HG03460 (cell line): ENCODE data around the gene FURIN.
"Not testable (repeated sequence)": the region's sequence is repeated elsewhere in the genome, so short reads cannot be mapped to it uniquely, and the experiment has no call there.

Experiments used
- ATAC-seq: cut with Tn5 transposase; IDR thresholded peaks from one replicate; pipeline ENCODE4 v1.9.1; 2021; ENCODE audit not compliant: unreplicated experiment

FURIN gene

DNA sequence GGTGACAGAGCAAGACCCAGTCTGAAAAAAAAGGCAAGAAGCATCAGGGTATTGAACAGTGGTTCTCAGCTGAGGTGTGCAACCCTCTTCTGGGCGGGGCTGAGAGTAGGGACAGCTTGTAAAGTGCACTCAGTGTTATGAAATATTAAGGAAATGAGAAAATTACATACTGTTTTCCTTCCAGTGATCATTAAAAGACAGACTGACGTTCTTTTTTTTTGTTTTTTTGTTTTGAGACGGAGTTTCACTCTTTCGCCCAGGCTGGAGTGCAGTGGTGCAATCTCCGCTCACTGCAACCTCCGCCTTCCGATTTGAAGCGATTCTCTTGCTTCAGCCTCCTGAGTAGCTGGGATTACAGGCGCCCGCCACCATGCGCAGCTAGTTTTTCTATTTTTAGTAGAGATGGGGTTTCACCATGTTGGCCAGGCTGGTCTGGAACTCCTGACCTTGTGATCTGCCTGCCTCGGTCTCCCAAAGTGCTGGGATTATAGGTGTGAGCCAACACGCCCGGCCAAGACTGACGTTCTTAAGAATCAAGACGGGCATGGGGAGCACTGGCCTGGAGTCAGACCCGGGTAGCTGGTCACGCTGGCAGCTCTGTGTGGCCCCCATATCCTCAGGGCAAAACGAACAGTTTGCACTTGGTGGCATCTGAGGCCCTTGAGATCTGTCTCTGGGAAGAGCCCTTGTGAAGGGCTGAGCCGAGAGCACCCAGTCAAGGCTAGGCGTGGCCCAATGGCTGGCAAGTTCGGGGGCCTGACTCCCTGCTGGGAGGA lies 46.1 kb downstream of the FURIN start:
- ATAC-seq: no peak

DNA sequence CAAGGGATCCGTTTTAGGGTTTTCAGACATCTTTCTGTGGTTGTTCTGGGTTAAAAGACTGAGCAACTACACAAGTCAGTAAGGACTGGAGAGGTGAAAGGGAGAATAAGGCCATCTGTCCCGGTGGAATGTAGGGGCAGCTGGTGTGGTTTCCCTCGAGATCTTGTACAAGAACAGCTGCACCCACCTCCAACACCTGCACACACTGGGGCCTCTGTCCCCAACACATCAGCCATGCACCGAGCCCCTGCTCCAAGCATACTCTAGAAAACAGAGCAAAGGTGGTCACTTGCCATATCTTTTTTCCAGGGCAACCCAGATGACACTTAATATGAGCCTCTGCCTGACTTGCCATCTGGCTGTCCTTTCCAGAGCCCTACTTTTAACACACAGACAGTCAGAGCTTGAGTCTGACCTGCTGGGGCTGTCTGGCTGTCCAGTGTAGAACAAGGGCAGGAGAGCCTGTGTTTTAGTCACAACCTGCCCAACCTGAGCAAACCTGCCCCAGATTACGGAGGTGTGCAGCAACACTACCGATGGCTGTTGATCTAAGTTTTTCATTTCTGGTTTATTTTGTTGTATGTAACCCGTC lies 46.9 kb downstream of the FURIN start:
- no peak for ATAC-seq

DNA sequence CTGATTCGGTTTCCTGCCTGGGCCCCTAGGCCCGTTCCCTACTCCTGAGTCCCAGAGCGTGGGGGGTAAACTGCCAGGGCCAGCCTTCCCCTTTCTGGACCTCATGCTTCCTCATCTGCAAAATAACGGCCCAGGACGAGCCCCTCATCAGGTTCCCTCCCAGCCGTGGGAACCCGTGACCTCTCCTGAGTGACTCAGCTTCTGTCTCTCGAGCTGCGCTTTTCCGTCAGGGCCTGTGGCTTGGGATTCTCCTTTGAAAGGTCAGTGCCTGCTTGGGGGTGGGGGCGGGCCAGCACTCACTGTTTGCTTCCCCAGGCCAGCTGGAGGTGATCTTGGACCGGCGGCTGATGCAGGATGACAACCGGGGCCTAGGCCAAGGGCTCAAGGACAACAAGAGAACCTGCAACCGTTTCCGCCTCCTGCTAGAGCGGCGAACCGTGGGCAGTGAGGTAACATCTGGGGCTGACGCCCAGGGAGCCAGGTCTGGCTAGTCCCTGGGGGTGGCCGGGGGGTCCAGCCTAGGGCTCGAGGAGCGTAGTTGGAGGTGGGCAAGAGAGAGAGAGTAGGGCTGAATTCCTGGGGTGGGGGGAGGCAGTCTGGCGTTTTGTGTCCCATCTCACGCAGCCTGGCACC lies 47.5 kb downstream of the FURIN start:
- no peak for ATAC-seq

DNA sequence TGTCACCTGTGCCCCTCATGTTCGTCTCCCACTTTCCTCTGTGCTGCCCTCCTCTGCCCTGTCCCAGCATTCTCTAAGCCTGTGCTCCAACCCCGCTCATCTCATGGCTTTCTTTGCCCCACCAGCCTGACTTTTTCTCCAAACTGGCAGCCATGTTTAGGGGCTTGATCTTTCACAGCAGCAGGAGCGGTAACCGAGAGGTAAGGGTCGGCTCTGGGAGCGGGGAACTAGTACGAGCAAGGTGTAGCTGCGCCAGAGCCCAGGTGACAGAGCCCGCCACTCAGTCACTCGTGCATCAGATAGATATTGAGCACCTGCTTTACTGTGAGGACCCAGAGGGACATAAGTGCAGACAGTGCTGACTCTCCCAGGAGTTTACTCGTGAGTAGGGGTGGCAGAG lies 48.1 kb downstream of the FURIN start:
- ATAC-seq: no peak

DNA sequence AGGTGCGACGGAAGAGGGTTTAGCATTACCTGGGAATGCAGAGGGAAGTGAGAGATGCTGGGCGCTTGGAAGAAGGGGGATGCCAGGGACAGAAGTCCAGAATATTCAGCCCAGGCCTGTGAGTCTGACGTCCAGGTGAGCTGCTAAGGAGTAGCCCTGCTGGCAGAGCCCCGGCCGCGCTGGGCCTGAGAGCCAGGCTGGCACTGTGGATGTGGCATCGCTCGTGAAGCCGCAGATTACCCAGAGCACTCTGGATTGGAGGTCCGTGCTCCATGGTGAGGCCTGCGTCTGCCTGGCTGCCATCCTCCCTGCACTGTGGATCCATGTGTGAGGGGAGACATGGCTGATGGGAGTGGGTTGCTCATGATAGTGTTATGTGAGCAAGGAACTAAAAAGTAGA lies 49.2 kb downstream of the FURIN start:
- no peak for ATAC-seq

DNA sequence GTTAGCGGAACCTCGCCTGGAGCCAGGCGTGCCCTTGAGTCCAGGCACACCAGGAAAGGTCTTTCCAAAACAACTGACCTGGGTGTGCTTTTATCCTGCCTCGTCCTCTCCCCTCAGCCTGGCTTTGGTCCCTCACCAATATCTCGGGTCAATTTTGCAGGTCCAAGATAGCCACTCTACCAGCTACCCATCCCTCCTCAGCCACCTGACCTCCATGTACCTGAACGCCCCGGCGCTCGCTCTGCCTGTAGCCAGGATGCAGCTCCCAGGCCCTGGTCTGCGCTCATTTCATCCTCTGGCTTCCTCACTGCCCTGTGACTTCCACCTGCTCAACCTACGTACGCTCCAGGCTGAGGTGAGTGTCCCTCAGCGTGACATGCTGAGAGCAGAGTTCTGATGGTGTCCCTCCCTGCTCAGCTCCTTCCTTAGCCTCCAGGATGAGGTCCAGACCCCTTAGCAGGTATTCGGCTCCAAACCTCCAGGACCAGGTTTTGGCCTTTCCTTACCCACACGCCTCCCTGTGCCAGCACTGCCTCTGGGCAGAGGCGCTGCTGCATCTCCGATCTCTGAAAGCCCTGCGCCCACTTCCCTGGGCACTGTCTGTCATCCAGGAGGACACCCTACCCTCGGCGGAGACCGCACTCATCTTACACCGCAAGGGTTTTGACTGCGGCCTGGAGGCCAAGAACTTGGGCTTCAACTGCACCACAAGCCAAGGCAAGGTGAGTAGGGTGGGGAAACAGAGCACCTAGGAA lies 49.8 kb downstream of the FURIN start:
- ATAC-seq: no peak

DNA sequence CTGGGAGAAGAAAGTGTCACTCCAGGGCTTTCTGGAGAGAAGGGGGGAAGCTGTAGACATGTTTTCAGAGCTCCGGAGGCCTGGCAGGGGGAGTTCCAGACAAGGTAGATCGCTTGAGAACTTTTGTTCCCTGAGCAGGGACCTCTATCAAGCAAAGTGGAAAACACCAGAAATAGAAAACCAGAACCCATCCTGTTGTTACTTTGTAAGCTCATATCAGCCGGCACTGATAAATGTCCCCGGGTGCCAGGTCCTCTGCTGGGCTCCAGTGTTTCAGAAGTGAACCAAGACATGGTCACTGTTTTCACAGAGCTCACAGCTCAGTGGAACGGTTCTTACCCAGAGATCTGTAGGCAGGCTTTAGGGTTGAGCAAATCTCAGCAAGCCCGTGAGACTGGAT lies 50.4 kb downstream of the FURIN start:
- ATAC-seq: no peak

DNA sequence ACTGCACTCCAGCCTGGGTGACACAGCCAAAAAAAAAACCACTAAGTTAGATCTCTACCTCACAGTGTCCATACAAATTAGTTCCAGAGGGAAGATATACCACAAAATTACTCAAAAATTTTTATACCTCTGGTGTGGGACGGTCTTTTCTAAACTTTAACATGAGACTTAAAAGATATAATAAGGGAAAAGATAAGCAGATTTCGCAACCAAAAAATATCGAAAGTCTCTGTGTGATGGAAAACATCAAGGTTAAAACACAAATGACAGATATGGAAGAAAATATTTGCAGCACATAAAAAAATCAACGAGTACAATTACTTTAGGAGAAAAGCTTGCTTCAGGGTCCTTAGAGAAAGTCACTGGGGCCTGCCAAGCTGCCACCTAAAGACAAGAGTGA lies 53.5 kb downstream of the FURIN start:
- no peak for ATAC-seq

DNA sequence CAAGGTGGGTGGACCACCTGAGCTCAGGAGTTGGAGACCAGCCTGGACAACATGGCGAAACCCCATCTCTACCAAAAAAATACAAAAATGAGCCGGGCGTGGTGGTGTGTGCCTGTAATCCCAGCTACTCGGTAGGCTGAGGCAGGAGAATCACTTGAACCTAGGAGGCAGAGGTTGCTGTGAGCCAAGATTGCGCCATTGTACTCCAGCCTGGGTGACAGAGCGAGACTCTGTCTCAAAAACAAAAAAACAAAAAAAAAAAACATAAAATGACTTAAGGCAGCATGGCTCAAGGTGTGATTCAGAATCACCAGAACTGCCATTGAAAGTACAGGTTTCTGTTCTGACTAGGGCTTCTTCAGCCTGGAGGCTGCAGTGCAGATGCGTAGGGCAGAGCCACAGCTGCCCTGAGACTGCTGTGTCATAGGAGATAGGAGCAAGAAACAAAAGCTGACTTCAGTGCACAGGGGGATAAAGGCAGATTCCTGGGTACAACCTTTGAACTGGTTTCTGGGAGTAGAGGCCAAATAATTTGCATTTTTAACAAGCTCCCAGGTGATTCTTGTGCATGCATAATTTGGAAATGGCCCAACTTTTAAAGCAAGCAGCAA lies 54.4 kb downstream of the FURIN start:
- peak; percentile 49 for ATAC-seq

DNA sequence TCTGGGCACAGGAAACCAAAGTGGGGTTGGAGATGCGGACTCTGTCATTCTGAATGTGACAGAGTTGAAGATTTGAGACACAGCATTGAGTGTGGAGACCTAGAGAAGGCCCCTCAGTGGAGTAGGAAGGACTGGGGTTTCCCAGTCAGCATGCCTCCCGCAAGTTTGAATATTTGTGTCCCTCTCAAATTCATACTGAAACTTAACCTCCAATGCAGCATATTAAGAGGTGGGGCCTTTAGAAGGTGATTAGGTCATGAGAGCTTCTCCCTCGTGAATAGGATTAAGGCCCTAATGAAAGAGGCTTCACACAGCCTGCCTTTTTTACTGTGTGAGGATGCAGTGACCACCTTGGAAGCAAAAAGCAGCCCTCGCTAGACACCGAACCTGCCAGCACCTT lies 56.0 kb downstream of the FURIN start:
- ATAC-seq: peak; percentile 55

DNA sequence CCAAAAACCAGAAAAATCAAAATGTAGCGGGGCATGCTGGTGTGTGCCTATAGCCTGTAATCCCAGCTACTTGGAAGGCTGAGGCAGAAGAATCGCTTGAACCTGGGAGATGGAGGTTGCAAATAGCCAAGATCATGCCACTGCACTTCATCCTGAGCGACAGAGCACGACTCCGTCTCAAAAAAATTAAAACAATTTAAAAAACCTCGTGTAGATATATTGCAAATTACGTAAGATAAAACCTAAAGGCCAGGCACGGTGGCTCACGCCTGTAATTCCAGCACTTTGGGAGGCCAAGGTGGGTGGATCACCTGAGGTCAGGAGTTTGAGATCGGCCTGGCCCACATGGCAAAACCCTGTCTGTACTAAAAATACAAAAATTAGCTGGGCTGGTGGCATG lies 58.4 kb downstream of the FURIN start:
- not testable (repeated sequence) for ATAC-seq

DNA sequence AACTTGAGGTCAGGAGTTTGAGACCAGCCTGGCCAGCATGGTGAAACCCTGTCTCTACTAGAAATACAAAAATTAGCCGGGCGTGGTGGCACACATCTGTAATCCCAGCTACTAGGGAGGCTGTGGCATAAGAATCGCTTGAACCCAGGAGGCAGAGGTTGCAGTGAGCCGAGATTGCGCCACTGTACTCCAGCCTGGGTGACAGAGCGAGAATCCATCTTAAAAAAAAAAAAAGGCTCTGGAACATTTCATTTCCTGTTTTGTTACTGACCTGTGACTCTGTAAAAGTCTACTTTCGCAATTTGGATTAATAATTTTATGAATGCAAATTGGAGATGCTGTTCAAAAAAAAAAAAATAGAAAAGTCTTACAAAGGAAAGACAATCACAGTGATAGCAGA lies 59.7 kb downstream of the FURIN start:
- not testable (repeated sequence) for ATAC-seq

DNA sequence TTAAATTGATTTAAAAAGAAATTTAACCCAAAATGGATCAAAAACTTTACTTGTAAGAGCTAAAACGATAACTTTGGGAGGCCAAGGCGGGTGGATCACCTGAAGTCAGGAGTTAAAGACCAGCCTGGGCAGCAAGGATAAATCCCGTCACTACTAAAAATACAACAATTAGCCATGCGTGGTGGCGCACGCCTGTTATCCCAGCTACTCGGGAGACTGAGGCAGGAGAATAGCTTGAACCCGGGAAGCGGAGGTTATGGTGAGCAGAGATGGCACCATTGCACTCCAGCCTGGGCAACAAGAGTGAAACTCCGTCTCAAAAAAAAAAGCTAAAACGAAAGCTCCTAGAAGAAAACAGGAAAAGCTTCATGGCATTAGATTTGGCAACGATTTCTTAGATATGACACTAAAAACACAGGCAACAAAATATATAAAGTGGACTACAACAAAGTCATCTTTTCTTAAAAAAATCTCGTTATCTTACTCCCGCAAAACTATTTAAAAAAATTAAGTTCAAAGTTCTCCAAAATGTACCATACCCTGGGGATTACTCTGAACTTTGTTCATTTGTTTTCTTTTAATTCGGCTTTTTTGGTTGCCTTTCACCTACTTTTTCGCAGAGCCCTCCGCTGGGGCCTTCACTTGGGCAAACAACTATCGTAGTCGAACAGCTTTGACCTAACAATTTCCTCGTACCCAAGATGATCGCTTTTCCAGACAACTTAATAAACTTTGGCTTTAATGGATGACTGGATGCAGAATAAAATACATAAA lies 61.0 kb downstream of the FURIN start:
- no peak for ATAC-seq

DNA sequence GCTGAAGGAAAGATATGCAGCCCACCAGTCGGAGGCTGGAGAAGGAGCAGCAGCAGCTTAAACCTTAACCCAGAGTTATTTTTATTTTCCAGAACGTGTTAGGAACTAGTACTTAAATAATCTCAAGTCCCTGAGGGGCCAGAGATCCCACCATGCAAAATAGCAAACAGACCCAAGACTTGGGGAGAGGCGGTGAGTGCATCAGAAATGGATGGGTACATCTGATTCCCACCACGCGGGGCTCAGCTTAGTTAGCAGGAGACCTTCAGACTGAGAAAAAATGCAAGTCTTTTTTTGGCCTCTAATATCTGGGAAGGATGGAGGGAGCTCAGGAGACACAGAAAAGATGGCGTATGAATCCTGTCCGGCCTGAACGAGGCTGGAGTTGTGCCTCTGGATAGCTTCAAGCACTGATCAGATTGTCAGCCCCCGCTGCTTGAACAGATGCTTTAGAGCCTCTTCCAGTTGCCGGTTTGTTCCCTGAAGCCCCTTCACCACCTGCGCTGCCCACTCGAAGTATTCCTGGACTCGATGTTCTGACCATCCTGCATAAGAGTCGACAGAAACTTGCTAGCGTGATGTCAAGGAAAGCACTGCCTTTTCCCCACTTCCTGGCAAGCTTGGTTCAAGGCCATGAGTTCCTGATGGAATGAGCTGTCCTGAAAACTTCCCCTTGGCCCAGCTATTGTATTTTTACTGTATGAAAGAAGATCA lies 62.6 kb downstream of the FURIN start:
- ATAC-seq: no peak

DNA sequence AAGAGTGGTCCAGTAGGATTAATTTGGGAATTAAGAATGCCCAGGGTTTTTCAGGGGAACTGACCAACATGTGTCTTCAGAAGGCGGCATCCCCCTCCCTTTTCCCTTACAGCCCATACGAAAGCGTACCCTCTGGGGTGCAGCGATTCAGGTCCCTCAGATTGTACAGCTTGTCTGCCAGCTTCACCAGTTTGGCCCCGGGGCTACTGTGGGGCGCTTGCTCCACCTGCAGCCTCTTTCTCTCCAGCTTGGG lies 63.1 kb downstream of the FURIN start:
- no peak for ATAC-seq

DNA sequence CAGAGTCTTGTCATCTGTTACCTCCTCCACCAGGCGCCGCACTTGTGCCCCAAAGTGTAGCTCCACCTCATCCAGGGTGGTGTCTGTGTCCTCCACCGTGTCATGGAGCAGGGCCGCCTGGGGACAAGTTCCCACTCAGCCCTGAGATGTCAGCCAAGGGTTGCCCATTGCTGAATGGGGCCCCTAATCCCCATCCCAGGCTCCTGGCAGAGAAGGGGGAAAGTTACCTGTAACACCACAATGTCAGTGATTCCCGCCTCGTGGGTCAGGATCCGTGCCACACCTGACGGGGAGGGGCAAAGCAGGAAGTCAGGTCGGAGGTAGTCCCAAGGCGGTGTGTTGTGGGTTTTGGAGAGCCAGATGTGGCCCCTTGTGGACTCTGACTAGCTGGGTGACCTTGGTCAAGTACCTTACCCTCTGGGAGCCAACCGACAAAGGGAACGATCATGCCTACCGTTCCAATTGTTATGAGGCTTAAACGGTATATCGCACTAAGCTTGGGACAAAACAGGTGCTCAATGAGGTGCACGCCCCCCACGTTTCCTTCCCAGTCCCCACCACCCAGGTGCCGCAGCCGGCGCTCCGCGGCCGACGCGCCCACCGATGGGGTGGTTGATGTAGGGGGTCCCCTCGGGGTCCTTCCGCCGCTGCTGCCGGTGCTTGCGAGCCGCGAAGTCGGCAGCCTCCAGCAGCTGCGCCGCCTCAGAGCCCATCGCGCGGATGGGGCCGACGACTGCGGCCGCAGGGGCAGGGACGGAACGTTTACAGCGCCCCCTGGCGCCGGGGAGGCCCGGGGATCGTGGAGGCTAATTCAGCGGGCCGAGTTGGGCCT lies 63.7 kb downstream of the FURIN start, which contains the start of gene HDDC3:
Gene HDDC3 (minus strand): TSS at position 722 of the 832 bp plus-strand sequence. CDS start 9 bp downstream, at position 713.
- ATAC-seq: peak; percentile 49

DNA sequence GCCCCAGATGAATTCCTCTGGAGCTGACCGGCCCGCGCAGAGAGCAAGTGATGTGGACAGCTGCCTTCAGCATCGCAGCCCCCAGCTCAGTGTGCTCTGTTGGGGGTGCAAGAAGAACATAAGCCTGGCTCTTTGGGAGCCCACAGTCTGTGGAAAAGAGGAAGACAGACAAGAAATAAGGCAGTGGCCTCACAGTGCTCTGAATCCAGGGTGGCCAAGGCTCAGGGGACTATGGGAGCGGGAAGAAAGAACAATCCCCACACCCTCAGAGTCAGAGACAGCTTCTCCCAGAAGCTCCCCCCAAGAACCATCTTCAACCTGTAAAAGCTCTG lies 64.2 kb downstream of the FURIN start:
- ATAC-seq: no peak
